Stimulated activated CD4-positive, alpha-beta T cell treated with anti-CD3 and anti-CD28 coated beads, Interleukin-1b, Interleukin-23, amount 100 ng/mL, for 48 hours (primary cell): ENCODE data around the gene TEX38.
"Not testable (repeated sequence)": the region's sequence is repeated elsewhere in the genome, so short reads cannot be mapped to it uniquely, and the experiment has no call there.

ENCODE experiments used
- DNase-seq: peaks from one replicate; pipeline ENCODE4 v3.0.0-alpha.2; 2020

Gene TEX38

GRCh38 chr1:46689897-46690296 lies 18.2 kb downstream of the TEX38 start:
- no peak for DNase-seq

GRCh38 chr1:46690931-46691421 lies 19.3 kb downstream of the TEX38 start:
- DNase-seq = no peak

GRCh38 chr1:46691997-46692790 lies 20.5 kb downstream of the TEX38 start:
- DNase-seq = no peak

GRCh38 chr1:46692811-46693770 lies 21.4 kb downstream of the TEX38 start:
- DNase-seq = no peak

- DNase-seq = not testable (repeated sequence)
Measured at GRCh38 chr1:46694676-46695075, 23.0 kb downstream of the TEX38 start.

DNA sequence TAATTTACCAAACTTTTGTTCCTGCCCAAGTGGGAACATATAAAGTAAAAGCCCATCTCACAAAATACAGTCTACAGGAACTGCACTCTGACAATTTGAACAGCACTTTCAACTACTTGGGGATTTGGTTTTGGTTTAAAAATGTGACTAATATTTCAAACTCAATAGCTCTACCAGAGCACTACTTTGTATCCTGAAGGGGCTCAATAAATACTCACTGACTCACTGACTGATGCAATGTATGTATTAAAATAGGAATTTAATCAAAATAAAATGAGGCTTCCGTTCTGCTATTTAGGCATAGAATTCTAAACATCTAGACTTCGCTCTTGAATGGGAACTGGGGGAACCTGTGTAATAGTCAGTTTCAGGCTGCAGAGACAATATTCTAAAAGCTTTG lies 25.4 kb downstream of the TEX38 start:
- DNase-seq = no peak

DNA sequence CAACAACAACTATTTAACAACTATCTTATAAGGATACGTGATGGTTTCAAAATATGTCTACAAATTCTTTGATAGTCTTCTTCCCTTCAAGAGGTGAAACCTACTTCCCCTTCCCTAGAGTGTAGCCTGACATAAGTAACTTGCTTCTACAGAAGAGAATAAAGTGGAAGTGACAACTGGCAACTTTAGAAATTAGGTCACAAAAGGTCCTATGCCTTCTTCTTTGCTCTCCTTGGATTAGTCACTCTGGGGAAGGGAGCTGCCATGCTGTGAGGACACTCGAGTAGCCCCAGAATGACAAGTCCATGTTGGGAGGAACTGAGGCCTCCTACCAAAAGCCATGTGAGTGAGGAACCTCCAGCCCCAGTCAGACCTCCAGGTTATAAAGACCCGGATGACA lies 28.0 kb downstream of the TEX38 start:
- DNase-seq = no peak

DNA sequence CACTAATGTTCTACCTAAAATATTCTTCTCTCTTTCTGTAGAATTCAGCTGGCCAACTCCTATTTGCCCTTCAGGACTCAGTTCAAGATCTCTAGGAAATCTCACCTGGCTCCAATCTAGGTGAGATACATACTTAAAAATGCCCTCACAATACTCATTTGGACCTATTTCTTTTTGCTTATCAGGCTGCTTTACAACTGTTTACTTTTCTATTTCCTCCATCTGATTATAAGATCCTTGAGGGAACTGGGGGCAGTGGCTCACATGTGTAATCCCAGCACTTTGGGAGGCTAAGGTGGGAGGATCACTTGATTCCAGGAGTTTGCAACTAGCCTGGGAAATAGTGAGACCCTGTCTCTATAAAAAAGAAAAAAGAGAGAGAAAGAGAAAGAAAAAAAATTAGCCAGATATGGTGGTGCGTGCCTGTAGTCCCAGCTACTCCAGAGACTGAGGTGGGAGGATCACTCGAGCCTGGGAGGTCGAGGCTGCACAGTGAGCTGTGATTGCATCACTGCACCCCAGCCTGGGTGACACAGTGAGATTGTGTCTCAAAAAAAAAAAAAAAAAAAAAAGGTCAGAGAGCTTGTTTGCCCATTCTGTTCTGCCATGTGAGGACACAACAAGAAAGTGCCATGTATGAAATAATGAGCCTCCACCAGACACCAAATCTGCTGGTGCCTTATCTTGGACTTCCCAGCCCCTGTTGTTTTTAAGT lies 32.4 kb downstream of the TEX38 start:
- no peak for DNase-seq

- DNase-seq = no peak
Measured at GRCh38 chr1:46705408-46705807, 33.8 kb downstream of the TEX38 start.

DNA sequence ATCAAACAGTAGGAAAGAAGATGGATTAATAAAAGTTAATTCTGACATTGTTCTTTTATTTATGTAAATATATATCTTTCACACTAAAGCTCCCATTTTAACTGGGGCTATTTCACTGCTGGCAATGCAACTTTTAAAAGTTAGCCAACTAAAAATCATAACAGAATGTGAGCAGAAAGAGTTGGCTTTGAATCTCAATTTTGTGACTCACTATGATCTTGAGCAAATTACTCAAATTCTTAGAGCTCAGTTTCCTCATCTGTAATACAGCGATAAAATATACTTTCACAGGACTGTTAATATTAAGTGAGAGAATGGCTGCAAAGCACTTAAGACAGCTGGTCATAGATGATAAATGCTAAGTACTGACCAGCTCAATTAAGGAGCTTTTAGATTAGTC lies 36.5 kb downstream of the TEX38 start:
- no peak for DNase-seq

DNA sequence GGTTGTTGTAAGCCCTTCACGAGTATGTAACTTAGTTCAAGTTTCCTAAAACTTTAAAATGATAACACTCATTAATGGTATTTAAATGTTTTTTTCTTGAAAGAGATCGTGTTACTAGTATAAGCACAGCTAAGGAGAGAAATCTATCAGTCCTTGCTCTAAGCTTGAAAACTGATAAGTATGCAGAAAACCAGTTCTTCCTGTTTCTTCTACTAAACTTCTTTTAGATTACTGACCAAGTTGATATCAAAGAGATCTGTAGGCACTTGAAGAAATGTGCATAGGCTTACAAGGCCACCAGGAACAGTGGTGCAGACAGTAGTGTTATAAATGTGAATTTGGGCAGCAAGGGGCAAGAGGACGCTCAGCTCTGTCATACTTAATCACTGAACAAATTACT lies 43.3 kb downstream of the TEX38 start:
- no peak for DNase-seq

DNA sequence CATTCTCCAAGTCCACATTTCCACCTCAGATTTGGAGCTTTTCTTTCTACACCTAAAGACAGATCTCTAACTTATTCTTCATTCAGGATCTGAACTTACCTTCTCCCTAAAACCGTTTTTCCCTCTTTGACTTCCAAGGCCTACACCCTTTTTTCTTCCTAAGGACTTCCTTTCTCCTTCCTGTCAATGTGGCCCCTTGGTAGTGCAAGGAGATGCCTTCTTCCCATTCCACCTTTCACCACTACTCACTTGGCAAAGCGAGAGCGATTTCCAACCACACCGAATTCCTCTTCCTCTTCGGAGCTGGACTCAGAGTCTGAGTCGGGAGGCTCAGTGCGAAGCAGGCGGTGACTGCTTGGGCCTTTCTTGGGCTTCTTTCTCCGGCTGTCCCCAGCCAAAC lies 46.0 kb downstream of the TEX38 start:
- no peak for DNase-seq

DNA sequence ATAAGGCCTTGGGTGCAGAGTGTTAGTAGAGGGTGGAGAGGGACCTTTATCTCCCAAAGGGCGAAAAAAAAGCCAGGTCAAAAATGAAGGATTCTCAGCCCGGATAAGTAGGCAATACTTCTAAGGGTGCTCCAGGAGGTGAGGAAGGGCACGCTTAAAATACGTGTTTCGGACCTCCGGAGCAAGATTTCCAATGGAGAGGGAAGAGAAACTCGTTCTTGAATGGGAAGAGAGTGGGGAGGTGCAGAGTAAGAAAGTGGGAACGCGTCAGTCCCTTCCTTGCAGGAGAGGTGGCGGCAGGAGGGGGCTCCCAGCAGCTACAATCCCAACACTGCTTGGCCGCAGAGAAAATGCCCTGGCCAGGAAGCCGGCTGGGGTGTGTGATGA lies 46.7 kb downstream of the TEX38 start:
- DNase-seq = no peak

GRCh38 chr1:46718727-46719622 lies 47.3 kb downstream of the TEX38 start, which contains the start of gene EFCAB14:
Gene EFCAB14 (minus strand): TSS chr1:46719114. CDS start chr1:46718087, 1,027 bp downstream.
- DNase-seq = peak; percentile 99

GRCh38 chr1:46719689-46720088 lies 48.0 kb downstream of the TEX38 start:
- DNase-seq = no peak

DNA sequence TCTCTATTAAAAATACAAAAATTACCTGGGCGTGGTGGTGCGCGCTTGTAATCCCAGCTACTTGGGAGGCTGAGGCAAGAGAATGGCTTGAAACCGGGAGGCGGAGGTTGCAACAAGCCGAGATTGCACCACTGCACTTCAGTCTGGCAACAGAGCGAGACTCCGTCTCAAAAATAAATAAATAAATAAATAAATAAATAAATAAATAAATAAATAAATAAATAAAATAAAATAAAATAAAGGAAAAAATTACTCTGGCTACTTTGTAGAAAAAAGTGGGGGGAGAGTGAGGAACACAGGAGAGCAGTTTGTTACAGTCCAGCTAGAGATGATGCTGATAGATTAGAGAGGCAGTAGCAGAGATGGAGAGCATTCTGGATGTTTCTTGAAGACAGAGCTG lies 48.7 kb downstream of the TEX38 start:
- DNase-seq = not testable (repeated sequence)

DNA sequence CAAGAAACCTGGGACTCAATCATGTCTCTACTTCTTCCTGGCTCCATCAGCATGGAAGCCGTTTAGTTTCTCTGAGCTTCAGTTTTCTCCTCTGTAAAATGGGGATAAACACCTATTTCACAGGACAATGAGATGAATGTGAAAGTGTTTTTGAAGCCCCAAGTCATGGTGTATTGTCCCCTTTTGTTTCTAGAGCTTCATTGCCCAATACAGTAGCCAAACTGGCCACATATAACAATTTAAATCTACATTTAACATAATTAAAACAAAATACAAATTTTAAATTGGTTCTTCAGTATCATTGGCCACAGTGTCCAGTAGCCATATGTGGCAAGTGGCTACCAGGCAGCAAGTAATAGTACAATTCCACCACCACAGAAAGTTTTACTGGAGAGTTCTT lies 49.5 kb downstream of the TEX38 start:
- DNase-seq = no peak

DNA sequence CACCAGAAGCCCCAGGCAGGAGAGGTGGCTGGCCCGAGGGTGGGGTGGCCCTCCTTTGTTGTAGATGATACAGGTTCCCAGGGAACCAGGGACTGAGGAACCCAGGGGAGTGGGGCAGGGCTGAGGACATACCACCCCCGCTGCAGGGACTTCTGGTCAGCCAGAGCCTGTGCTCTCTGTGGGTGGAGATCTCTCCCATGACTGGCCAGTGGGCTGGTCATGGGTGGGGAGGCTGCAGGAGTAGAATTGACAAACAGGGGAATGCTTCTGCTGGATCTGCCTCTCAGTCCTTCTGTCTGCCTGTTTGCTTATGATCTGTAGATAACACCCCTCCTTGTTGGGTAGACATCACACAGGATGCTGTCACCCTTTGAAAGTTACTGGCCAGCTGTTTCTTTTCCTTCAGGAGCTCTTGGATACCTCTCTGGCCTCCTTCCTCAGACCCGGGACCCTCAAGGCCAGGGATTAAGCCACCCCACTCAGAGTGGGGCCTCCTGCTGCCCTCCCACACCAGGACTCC lies 50.1 kb downstream of the TEX38 start:
- no peak for DNase-seq
